SK-N-SH treated with all-trans-retinoic acid at 6 μM for 48 hours (cell line): Measurements from ENCODE around the gene HECA.

Experiments used
- ATAC-seq: fragments of 200-7000 bp; cut with Tn5 transposase; 3 replicates; pipeline ENCODE4 v1.9.1; 2020; ENCODE audit warnings: mild to moderate bottlenecking, moderate library complexity
- ARNTL ChIP-seq: fragments of 450-650 bp; formaldehyde crosslinking; IDR thresholded peaks from 2 replicates; pipeline ENCODE4 v1.5.0; 2020; ENCODE audit warnings: low read depth, mild to moderate bottlenecking, moderate library complexity, borderline replicate concordance
- BACH2 ChIP-seq: fragments of 250-450 bp; sonication (Bioruptor Pico); IDR thresholded peaks from 2 replicates; pipeline ENCODE4 v1.9.0; 2021; ENCODE audit warnings: mild to moderate bottlenecking, borderline replicate concordance
- CSDC2 ChIP-seq: fragments of 250-450 bp; sonication (Bioruptor Pico); IDR thresholded peaks from 2 replicates; pipeline ENCODE4 v1.5.0; 2020; ENCODE audit warnings: mild to moderate bottlenecking, moderate library complexity
- ESRRG ChIP-seq: fragments of 250-450 bp; sonication (Bioruptor Pico); IDR thresholded peaks from 2 replicates; pipeline ENCODE4 v1.6.1; 2021; ENCODE audit warnings: mild to moderate bottlenecking
- ISL1 ChIP-seq: fragments of 250-450 bp; sonication (Bioruptor Pico); IDR thresholded peaks from 2 replicates; pipeline ENCODE4 v2.1.2; 2022; ENCODE audit warnings: mild to moderate bottlenecking, moderate library complexity
- OSR1 ChIP-seq: fragments of 250-450 bp; sonication (Bioruptor Pico); IDR thresholded peaks from 2 replicates; pipeline ENCODE4 v1.8.0; 2022; ENCODE audit warnings: moderate library complexity, mild to moderate bottlenecking, inconsistent platforms
- PPARA ChIP-seq: fragments of 250-450 bp; sonication (Bioruptor Pico); IDR thresholded peaks from 2 replicates; pipeline ENCODE4 v1.5.0; 2020; ENCODE audit warnings: mild to moderate bottlenecking, borderline replicate concordance
- RARB ChIP-seq: fragments of 250-450 bp; sonication (Bioruptor Pico); IDR thresholded peaks from 2 replicates; pipeline ENCODE4 v1.8.0; 2021; ENCODE audit warnings: mild to moderate bottlenecking, moderate library complexity
- SNAI2 ChIP-seq: fragments of 250-450 bp; sonication (Bioruptor Pico); IDR thresholded peaks from 2 replicates; pipeline ENCODE4 v1.5.0; 2020; ENCODE audit warnings: mild to moderate bottlenecking, moderate library complexity
- TCF4 ChIP-seq: fragments of 250-450 bp; sonication (Bioruptor Pico); IDR thresholded peaks from 2 replicates; pipeline ENCODE4 v1.8.0; 2021; ENCODE audit warnings: mild to moderate bottlenecking, moderate library complexity, borderline replicate concordance
- TOX ChIP-seq: fragments of 250-450 bp; sonication (Bioruptor Pico); IDR thresholded peaks from 2 replicates; pipeline ENCODE4 v1.8.0; 2021; ENCODE audit warnings: mild to moderate bottlenecking, moderate library complexity, borderline replicate concordance
- ZC3H10 ChIP-seq: fragments of 250-450 bp; sonication (Bioruptor Pico); IDR thresholded peaks from 2 replicates; pipeline ENCODE4 v1.5.1; 2021; ENCODE audit warnings: mild to moderate bottlenecking, moderate library complexity
- ZFP3 ChIP-seq: fragments of 250-450 bp; sonication (Bioruptor Pico); IDR thresholded peaks from 2 replicates; pipeline ENCODE4 v1.5.0; 2020; ENCODE audit warnings: mild to moderate bottlenecking, moderate library complexity
- ZFP30 ChIP-seq: fragments of 450-650 bp; formaldehyde crosslinking; IDR thresholded peaks from 2 replicates; pipeline ENCODE4 v1.5.0; 2022; ENCODE audit warnings: mild to moderate bottlenecking, moderate library complexity
- ZNF565 ChIP-seq: fragments of 450-650 bp; formaldehyde crosslinking; conservative IDR thresholded peaks from 2 replicates; pipeline ENCODE4 v1.5.0; 2020; ENCODE audit warnings: low read depth, mild to moderate bottlenecking, moderate library complexity
- ZNF70 ChIP-seq: fragments of 450-650 bp; formaldehyde crosslinking; IDR thresholded peaks from 2 replicates; pipeline ENCODE4 v1.5.0; 2020; ENCODE audit warnings: mild to moderate bottlenecking, moderate library complexity
- ZNF8 ChIP-seq: fragments of 450-650 bp; formaldehyde crosslinking; IDR thresholded peaks from 2 replicates; pipeline ENCODE4 v1.5.0; 2020; ENCODE audit warnings: mild to moderate bottlenecking, moderate library complexity
- TF ChIP-seq, protein P1 (sequence below): fragments of 250-450 bp; sonication (Bioruptor Pico); IDR thresholded peaks from 2 replicates; pipeline ENCODE4 v1.8.0; 2020; ENCODE audit warnings: mild to moderate bottlenecking, moderate library complexity, borderline replicate concordance
- TF ChIP-seq, protein P2 (sequence below): fragments of 250-450 bp; sonication (Bioruptor Pico); IDR thresholded peaks from 2 replicates; pipeline ENCODE4 v1.8.0; 2021; ENCODE audit warnings: low read depth, mild to moderate bottlenecking, moderate library complexity, borderline replicate concordance
- TF ChIP-seq, protein P3 (sequence below): fragments of 250-450 bp; sonication (Bioruptor Pico); IDR thresholded peaks from 2 replicates; pipeline ENCODE4 v1.5.1; 2020; ENCODE audit warnings: low read depth, mild to moderate bottlenecking, moderate library complexity
- TF ChIP-seq, protein P4 (sequence below): fragments of 250-450 bp; sonication (Bioruptor Pico); IDR thresholded peaks from 2 replicates; pipeline ENCODE4 v1.5.1; 2021; ENCODE audit warnings: mild to moderate bottlenecking, moderate library complexity
- TF ChIP-seq, protein P5 (sequence below): fragments of 250-450 bp; sonication (Bioruptor Pico); IDR thresholded peaks from 2 replicates; pipeline ENCODE4 v1.5.0; 2020; ENCODE audit warnings: mild to moderate bottlenecking, moderate library complexity

Gene HECA

GRCh38 chr6:139147628-139148027 is 12.7 kb downstream of the HECA start:
- TF ChIP-seq, protein P1, sequence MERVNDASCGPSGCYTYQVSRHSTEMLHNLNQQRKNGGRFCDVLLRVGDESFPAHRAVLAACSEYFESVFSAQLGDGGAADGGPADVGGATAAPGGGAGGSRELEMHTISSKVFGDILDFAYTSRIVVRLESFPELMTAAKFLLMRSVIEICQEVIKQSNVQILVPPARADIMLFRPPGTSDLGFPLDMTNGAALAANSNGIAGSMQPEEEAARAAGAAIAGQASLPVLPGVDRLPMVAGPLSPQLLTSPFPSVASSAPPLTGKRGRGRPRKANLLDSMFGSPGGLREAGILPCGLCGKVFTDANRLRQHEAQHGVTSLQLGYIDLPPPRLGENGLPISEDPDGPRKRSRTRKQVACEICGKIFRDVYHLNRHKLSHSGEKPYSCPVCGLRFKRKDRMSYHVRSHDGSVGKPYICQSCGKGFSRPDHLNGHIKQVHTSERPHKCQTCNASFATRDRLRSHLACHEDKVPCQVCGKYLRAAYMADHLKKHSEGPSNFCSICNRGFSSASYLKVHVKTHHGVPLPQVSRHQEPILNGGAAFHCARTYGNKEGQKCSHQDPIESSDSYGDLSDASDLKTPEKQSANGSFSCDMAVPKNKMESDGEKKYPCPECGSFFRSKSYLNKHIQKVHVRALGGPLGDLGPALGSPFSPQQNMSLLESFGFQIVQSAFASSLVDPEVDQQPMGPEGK (CRISPR knock-in tag), result no peak
- TF ChIP-seq ZNF565 (CRISPR knock-in tag), result no peak
- no peak for TF ChIP-seq OSR1 (CRISPR knock-in tag)
- TF ChIP-seq, protein P2, sequence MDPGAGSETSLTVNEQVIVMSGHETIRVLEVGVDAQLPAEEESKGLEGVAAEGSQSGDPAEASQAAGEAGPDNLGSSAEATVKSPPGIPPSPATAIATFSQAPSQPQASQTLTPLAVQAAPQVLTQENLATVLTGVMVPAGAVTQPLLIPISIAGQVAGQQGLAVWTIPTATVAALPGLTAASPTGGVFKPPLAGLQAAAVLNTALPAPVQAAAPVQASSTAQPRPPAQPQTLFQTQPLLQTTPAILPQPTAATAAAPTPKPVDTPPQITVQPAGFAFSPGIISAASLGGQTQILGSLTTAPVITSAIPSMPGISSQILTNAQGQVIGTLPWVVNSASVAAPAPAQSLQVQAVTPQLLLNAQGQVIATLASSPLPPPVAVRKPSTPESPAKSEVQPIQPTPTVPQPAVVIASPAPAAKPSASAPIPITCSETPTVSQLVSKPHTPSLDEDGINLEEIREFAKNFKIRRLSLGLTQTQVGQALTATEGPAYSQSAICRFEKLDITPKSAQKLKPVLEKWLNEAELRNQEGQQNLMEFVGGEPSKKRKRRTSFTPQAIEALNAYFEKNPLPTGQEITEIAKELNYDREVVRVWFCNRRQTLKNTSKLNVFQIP (CRISPR knock-in tag), result no peak
- TF ChIP-seq, protein P3, sequence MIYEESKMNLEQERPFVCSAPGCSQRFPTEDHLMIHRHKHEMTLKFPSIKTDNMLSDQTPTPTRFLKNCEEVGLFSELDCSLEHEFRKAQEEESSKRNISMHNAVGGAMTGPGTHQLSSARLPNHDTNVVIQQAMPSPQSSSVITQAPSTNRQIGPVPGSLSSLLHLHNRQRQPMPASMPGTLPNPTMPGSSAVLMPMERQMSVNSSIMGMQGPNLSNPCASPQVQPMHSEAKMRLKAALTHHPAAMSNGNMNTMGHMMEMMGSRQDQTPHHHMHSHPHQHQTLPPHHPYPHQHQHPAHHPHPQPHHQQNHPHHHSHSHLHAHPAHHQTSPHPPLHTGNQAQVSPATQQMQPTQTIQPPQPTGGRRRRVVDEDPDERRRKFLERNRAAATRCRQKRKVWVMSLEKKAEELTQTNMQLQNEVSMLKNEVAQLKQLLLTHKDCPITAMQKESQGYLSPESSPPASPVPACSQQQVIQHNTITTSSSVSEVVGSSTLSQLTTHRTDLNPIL, result no peak
- TF ChIP-seq PPARA (CRISPR knock-in tag), result no peak
- TF ChIP-seq ZNF70 (CRISPR knock-in tag), result no peak
- TF ChIP-seq ZFP30, result no peak
- TF ChIP-seq ZFP3 (CRISPR knock-in tag), result no peak
- no peak for TF ChIP-seq ARNTL (CRISPR knock-in tag)
- no peak for ATAC-seq

- TF ChIP-seq BACH2 (CRISPR knock-in tag) (no peak), ZC3H10 (no peak), PPARA (CRISPR knock-in tag) (no peak), TCF4 (CRISPR knock-in tag) (no peak), ZFP3 (CRISPR knock-in tag) (no peak), SNAI2 (CRISPR knock-in tag) (no peak), ZFP30 (no peak), ZNF8 (CRISPR knock-in tag) (no peak), OSR1 (CRISPR knock-in tag) (no peak), CSDC2 (no peak), ZNF70 (CRISPR knock-in tag) (no peak), RARB (CRISPR knock-in tag) (no peak), TOX (CRISPR knock-in tag) (no peak), ESRRG (no peak), ISL1 (CRISPR knock-in tag) (no peak)
- TF ChIP-seq, protein P2 (CRISPR knock-in tag), result no peak
- TF ChIP-seq, protein P3, result no peak
- TF ChIP-seq, protein P4, sequence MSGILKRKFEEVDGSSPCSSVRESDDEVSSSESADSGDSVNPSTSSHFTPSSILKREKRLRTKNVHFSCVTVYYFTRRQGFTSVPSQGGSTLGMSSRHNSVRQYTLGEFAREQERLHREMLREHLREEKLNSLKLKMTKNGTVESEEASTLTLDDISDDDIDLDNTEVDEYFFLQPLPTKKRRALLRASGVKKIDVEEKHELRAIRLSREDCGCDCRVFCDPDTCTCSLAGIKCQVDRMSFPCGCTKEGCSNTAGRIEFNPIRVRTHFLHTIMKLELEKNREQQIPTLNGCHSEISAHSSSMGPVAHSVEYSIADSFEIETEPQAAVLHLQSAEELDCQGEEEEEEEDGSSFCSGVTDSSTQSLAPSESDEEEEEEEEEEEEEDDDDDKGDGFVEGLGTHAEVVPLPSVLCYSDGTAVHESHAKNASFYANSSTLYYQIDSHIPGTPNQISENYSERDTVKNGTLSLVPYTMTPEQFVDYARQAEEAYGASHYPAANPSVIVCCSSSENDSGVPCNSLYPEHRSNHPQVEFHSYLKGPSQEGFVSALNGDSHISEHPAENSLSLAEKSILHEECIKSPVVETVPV (CRISPR knock-in tag), result no peak
- TF ChIP-seq, protein P5, sequence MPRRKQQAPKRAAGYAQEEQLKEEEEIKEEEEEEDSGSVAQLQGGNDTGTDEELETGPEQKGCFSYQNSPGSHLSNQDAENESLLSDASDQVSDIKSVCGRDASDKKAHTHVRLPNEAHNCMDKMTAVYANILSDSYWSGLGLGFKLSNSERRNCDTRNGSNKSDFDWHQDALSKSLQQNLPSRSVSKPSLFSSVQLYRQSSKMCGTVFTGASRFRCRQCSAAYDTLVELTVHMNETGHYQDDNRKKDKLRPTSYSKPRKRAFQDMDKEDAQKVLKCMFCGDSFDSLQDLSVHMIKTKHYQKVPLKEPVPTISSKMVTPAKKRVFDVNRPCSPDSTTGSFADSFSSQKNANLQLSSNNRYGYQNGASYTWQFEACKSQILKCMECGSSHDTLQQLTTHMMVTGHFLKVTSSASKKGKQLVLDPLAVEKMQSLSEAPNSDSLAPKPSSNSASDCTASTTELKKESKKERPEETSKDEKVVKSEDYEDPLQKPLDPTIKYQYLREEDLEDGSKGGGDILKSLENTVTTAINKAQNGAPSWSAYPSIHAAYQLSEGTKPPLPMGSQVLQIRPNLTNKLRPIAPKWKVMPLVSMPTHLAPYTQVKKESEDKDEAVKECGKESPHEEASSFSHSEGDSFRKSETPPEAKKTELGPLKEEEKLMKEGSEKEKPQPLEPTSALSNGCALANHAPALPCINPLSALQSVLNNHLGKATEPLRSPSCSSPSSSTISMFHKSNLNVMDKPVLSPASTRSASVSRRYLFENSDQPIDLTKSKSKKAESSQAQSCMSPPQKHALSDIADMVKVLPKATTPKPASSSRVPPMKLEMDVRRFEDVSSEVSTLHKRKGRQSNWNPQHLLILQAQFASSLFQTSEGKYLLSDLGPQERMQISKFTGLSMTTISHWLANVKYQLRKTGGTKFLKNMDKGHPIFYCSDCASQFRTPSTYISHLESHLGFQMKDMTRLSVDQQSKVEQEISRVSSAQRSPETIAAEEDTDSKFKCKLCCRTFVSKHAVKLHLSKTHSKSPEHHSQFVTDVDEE, result no peak
- TF ChIP-seq, all 23 proteins: peak for 0
- ATAC-seq, result no peak
These were observed 13.8 kb downstream of the HECA start for GRCh38 chr6:139148557-139149235.
